GM21447 (cell line): Measurements from ENCODE around the gene PALD1.
"Not testable (repeated sequence)": the region's sequence is repeated elsewhere in the genome, so short reads cannot be mapped to it uniquely, and the experiment has no call there.

Experiments used
- ATAC-seq: cut with Tn5 transposase; IDR thresholded peaks from one replicate; pipeline ENCODE4 v1.9.1; 2021; ENCODE audit not compliant: unreplicated experiment

PALD1 gene

DNA sequence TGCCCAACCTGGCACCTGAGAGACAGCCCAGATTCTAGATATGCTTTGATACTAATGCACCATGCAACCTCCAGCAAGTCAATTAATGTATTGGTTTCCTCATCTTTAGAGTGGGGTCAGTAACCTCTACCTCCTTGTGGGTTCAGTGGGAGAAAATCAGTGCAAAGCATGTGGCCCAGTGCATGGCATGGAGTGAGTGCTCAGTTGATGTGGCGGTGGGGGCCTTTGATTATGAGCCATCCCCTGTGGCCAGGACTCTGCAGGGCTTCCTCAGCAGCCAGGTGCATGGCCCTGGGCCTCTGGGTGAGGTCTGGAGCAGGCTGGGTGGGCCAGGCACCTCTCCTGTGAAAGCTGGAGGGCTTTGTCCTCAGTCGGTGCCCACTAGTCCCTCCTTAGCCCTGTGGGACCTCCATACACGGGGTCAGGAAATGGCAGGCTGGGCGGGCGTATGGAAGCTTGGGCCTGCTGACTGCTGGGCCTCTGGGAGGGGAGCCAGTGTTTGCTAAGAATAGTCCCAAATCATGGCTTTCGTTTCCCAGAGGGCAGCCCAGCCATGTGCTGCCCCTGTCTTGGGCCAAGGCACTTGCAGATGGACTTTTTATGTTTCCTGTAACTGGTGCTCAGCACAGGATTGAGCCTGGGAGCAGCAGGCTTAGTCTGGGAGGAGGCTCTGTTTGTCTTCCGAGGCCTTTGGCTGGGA is 3.4 kb downstream of the PALD1 start:
- no peak for ATAC-seq

- no peak for ATAC-seq
Observed at GRCh38 chr10:70482982-70483760, 4.6 kb downstream of the PALD1 start.

DNA sequence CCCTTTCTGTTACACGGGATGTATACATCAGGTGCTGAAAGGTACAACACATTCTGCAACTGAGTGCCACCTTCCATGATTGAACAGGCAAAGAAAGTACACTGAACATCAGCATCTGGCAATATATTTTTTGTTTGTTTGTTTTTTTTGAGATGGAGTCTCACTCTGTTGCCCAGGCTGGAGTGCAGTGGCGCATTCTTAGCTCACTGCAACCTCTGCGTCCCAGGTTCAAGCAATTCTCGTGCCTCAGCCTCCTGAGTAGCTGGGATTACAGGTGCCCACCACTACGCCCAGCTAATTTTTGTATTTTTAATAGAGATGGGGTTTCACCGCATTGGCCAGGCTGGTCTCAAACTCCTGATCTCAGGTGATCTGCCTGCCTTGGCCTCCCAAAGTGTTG is 5.3 kb downstream of the PALD1 start:
- not testable (repeated sequence) for ATAC-seq

DNA sequence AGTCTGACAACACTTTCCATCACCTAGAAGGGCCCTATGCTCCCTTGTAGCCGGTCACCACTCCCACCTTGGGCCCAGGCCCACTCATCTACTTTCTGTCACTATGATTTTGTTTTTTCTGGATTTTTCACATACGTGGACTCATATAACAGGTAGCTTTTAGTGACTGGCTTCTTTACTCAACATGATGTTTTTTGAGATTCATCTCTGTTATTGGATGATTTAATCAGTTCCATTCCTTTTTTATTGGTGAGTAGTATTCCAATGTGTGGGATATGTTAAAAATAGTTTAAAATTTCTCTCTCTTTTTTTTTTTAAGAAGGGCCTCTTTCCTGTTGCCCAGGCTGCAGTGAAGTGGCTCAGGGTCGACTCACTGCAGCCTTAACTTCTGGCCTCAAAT is 9.3 kb downstream of the PALD1 start:
- no peak for ATAC-seq

- ATAC-seq = no peak
Observed at GRCh38 chr10:70490142-70490541, 11.6 kb downstream of the PALD1 start.

DNA sequence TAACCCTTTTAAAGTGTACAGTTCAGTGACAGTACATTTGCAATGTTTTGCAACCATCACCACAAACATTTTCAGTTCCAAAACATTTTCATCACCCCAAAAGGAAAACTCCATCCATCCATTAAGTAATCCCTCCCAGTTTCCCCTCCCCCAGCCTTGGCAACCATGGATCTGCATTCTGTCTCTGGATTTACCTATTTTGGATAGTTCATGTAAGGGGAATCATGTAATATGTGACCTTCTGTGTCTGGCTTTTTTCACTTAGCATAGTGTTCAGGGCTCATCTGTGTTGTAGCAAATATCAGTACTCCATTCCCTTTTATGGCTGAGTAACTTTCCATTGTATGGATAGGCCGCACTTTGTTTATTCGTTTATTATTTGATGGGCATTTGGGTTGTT is 13.0 kb downstream of the PALD1 start:
- no peak for ATAC-seq

DNA sequence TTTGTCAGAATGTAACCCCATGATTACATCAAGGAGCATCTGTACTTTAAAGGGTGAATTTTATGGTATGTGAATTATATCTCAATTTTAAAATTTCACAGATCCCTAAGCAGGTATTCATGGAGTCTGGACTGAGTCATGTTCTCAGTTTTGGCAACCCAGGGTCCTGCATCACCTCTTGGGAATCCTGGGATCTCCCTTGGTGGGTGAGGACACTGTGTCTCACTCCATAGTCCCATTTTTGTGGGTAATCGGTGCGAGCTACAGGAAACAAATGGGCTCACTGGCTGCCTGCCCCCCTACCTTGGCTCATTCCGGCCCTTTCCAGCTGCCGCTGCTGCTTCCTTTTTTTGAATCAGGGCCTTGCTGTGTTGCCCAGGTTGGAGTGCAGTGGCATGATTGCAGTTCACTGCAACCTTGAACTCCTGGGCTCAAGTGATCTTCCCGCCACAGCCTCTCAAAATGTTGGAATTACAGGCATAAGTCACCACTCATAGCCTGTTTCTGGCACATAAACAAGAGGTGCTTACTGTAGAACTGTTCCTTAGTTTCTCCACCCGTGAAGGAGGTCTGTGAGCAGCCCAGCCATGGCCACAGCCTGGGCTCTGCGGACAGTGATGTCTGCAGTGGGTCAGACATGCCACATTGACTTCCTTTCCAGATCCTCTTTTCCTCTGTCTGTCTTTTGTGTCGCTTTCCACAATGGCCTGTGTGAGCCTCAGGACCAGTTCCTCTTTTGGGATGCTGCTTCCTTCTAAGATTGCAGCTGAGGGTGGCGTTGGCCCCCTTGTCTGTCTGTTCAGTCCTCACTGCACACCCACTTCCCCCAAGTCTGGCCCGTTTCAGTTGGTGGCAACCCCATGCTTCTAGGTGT is 14.5 kb downstream of the PALD1 start:
- peak; percentile 37 for ATAC-seq

- peak; percentile 67 for ATAC-seq
Observed at GRCh38 chr10:70493660-70494234, 15.2 kb downstream of the PALD1 start.

DNA sequence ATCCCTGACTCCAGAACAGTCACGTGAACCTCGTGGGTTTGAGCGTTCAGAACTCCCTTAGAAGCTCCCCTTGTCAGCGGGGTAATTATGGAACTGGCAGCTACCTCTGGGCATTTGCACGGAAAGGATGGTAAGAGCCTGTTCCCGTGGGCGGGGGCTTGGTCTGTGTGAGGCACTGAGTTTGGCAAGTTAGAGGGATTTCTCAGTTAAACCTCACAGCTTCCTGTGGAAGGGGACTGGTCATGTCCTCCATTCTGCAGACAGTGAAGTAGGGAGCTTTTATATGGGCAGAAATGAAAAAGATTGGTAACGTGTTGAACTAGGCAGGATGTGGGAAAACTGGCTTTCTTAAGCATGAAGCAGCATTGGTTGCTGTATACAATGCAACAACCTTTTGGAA is 16.0 kb downstream of the PALD1 start:
- ATAC-seq = no peak

- ATAC-seq = no peak
Observed at GRCh38 chr10:70494966-70495365, 16.4 kb downstream of the PALD1 start.

DNA sequence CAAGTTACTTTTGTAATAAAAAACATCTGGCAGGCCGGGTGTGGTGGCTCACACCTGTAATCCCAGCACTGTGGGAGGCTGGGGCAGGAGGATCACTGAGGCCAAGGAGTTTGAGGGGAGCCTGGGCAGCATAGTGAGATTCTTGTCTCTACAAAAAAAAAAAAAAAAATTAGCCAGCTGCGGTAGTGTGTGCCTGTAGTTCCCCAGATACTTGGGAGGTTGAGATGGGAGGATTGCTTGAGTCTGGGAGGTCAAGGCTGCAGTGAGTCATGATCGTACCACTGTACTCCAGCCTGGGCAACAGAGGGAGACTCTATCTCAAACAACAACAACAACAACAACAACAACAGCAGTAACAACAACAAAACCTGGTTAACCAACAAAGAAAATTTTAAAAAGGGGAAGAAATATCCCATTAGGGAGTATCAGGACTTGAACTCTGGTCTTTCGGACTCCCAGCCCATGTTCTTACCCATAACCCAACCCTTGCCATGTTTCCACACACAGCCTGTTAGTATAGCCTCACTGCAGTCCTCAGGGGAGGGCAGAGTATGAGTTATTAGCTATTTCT is 17.2 kb downstream of the PALD1 start:
- ATAC-seq = no peak

GRCh38 chr10:70496341-70497119 is 18.0 kb downstream of the PALD1 start:
- no peak for ATAC-seq

DNA sequence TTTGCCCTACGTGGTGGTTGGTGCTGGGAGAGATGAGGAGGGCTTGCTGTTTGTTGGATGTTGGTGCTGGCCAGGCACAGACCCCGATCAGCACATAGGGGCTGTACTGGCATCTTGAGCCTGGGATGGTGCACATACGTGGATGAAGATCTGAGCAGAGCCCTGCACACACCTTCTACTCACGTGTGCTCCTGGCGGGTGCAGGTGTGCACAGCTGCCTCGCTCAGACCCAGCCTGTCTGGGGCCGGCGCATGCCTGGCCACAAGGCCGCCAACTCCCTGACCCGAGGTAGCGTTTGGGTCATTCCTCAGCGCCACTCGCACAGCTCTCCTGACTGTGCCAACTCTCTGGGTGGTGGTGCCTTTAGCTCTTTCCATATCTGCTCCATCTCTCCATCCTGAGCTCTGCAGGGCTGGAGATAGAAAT is 18.6 kb downstream of the PALD1 start:
- no peak for ATAC-seq

DNA sequence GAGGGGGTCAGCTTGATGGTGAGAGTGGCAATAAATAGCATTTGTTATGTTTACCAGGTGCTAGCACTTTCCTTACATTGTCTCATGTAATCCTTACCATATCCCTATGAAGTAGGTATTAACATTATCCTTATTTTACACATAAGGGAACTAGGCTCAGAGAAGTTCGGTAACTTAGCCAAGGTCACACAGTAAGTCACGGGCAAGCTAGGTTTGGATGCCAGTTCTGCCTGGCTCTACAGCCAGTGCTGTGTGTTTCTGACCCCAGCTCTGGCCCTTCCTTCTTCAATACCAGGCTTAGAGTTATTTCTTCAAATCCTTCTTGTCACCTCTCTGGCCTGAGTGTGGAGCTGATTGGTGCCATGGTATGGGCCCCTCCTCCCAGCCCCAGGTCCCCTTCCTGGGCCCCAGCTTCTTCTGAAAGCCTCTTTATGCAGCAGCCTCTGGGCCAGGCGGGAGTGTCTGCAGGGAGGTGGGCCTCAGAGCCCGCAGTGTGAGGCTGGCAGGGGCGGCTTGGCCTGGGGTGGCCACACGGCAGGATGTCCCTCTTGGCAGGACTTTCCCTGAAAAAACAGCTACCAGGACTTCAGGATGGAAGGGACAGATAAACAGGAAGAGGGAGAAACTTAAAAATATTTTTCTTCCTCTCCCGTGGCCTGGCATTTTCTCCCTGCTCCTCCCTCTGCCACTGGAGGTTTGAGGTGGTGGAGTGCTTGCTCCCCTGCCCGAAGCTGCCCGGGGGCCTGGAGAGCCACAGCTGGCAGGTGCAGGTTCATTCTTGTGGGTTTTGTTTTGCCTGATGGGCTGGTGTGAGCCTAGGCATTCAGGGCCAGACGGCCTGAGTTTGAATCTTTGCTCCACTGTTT is 20.6 kb downstream of the PALD1 start:
- ATAC-seq = no peak

GRCh38 chr10:70499836-70500167 is 21.2 kb downstream of the PALD1 start:
- ATAC-seq = no peak

DNA sequence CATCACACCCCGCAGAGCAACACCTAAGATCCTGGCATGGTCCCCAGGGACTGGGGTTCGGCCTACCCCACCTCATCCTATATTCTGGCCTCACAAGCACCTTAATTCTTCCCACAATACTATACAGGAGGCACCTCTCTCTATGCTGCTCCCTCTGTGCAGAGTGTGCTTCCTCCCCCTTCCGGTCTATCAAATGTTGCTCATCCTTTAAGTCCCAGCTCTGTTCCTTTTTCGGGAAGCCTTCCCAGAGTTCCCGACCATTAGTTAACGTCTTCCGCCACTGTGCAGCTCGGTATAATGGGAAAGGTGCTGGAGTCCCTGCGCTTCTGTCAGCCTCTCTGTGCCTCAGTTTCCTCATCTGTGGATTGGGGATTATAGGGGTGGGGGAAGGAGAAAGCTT is 21.8 kb downstream of the PALD1 start:
- no peak for ATAC-seq

- no peak for ATAC-seq
Observed at GRCh38 chr10:70500812-70501301, 22.3 kb downstream of the PALD1 start.

DNA sequence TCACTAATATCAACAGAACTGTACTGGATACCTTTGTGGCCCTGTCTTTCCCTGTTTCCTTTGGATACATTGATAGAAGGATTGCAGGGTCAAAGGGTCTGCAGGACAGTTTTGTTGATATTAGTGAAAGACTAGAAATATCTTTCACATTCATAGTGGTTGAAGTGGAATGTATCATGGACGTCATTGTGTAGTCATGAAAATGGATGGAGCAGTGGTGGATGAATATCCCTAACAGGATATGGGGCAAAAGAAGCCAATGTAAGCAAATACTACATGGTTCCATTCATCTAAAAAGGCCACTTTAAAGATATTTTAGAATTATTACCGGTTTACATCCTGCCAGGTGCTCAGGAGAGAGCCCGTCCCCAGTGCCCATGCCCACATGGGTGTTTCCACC is 23.8 kb downstream of the PALD1 start:
- no peak for ATAC-seq

DNA sequence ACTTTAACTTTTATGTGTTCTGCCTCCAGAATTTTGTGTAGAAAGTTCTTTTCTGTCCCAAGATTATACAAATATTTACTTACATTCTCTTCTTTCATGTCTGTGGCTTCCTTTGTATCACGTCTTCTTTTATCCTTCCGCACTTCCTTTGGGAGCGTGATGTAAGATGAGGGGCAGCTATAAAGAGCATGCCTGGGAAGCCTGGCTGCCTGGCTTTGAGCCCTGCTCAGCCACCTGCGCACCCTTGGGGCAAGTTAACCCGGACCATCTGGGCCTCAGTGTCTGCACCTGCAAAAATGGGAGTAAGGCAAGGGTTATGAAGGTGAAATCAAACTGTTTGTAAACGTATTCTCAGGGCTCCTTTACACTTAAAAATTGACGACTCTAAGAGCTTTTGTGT is 25.2 kb downstream of the PALD1 start:
- no peak for ATAC-seq
